Neural cell (in vitro differentiated cells): ENCODE measurements around the gene WDR70.

Experiments used
- EP300 ChIP-seq: fragments of 450-650 bp; conservative IDR thresholded peaks from 2 replicates; pipeline ENCODE4 v1.6.1; 2014; ENCODE audit warnings: antibody characterized with exemption, mild to moderate bottlenecking, moderate library complexity; ENCODE audit not compliant: poor library complexity, severe bottlenecking
- EZH2 ChIP-seq: fragments of 200-600, 300-800 bp; shearing (Covaris generic), sonication (generic); IDR thresholded peaks from 2 replicates; pipeline ENCODE4 v1.6.1; 2014; ENCODE audit warnings: antibody characterized with exemption, low read length, borderline replicate concordance, mild to moderate bottlenecking; ENCODE audit not compliant: insufficient read depth, poor library complexity, severe bottlenecking
- POLR2AphosphoS5 ChIP-seq: IDR thresholded peaks from 2 replicates; pipeline ENCODE4 v1.6.1; 2012
- REST ChIP-seq: IDR thresholded peaks from 2 replicates; pipeline ENCODE4 v1.6.1; 2012; ENCODE audit warnings: borderline replicate concordance
- SMC3 ChIP-seq: fragments of 450-650 bp; conservative IDR thresholded peaks from 2 replicates; pipeline ENCODE4 v1.6.1; 2014; ENCODE audit warnings: antibody characterized with exemption, mild to moderate bottlenecking, moderate library complexity; ENCODE audit not compliant: poor library complexity
- TAF1 ChIP-seq: IDR thresholded peaks from 2 replicates; pipeline ENCODE4 v1.6.1; 2012; ENCODE audit warnings: low read depth
- TF ChIP-seq, protein P1 (sequence below): fragments of 450-650 bp; IDR thresholded peaks from 2 replicates; pipeline ENCODE4 v1.5.1; 2014; ENCODE audit warnings: antibody characterized with exemption, mild to moderate bottlenecking, moderate library complexity; ENCODE audit not compliant: poor library complexity, severe bottlenecking

DNA sequence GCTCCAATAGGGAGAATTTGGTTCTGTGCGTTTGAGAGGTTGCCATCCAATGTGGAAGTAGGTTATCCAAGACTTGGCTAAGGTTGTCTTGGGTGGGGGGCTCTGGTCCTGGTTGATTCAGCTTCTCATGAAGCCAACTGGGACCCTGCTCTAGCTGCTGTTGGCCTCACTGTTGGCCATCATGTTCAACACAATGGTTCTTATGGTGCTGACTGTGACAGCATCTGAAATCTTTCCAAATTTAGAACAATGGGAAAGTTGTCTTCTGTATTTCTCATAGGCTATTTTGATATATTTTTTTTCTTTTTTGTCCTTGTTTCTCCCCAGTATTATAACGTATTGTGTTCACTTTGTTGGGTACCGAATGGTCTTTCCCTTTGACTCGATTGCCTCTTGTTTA, 388.8 kb downstream of the WDR70 start:
- TF ChIP-seq, protein P1, sequence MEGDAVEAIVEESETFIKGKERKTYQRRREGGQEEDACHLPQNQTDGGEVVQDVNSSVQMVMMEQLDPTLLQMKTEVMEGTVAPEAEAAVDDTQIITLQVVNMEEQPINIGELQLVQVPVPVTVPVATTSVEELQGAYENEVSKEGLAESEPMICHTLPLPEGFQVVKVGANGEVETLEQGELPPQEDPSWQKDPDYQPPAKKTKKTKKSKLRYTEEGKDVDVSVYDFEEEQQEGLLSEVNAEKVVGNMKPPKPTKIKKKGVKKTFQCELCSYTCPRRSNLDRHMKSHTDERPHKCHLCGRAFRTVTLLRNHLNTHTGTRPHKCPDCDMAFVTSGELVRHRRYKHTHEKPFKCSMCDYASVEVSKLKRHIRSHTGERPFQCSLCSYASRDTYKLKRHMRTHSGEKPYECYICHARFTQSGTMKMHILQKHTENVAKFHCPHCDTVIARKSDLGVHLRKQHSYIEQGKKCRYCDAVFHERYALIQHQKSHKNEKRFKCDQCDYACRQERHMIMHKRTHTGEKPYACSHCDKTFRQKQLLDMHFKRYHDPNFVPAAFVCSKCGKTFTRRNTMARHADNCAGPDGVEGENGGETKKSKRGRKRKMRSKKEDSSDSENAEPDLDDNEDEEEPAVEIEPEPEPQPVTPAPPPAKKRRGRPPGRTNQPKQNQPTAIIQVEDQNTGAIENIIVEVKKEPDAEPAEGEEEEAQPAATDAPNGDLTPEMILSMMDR, result no peak
- TF ChIP-seq REST (no peak), EP300 (no peak), POLR2AphosphoS5 (no peak), EZH2 (no peak), TAF1 (no peak), SMC3 (no peak)
